ENCODE results near the gene HACD2. TPM values are rescaled to one million over a fixed set of nuclear protein-coding genes. Genes with fewer than 3 reads are reported as not detected.

HACD2 gene
- total and polyA plus RNA-seq, 10 of the 15 experiments (the other 5 are each of a cell fraction or from before 2014, with no cell fraction given) = 9.1 to 30.0 (median 18.8) TPM

DNA sequence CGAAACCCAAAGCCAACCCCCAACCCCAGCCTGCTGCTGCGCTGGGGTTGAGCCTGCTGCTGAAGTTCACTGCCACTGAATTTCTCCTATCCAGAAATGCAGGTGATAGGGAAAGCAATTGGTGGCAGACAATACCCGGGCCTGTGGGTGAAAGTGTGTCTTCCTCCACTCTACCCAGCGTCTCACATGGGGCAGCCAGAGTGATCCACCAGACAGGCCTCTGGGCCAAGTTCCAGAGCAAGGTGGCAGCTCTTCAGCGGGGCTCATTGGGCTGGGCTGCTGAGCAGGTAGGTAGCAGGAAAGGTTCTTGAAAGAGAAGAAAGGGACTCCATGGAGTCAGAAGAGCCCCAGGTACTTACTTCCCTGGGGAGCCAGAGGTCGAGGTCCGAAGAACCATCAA is 141.9 kb downstream of the HACD2 start:
- Histone ChIP-seq H3K4me1 (ENCODE audit: control insufficient read depth, insufficient read depth, low read length) (no peaks in the 10 kb centered on the region), H3K4me2 (ENCODE audit: control insufficient read depth, insufficient read depth) (no peak overlapping the region), H4K20me1 (ENCODE audit: control insufficient read depth, insufficient read depth) (no peaks in the 10 kb centered on the region), H3K9ac (ENCODE audit: control insufficient read depth, insufficient read depth, low read length) (no peak overlapping the region), H3K4me3 (no peak overlapping the region), H3K36me3 (ENCODE audit: control insufficient read depth in 2 of 2, insufficient read depth in 2 of 2, low read length in 1 of 2) (no peaks in the 10 kb centered on the region), H3K9me3 (replicated peaks; ENCODE audit: control insufficient read depth, insufficient read depth, low read length) (no peaks in the 10 kb centered on the region), H3K27me3 (replicated peaks in 1 of 2; ENCODE audit: control insufficient read depth in 2 of 2, insufficient read depth in 2 of 2, low read length in 1 of 2) (peaks cover 0 to 2% of the 10 kb centered on the region in 2 experiments; a peak in 1 of 4 replicates), H3K79me2 (ENCODE audit: control insufficient read depth, insufficient read depth, low read length) (no peaks in the 10 kb centered on the region), H2AFZ (ENCODE audit: control insufficient read depth, low read depth, low read length) (no peak overlapping the region), H3K27ac (ENCODE audit: control insufficient read depth, insufficient read depth) (no peak overlapping the region)
- CTCF ChIA-PET = interaction anchor here (0.9 kb wide), 1 partner anchor 10 kb away, joined by 3 read pairs; no protein-coding TSS in a partner anchor
- RAD21 ChIA-PET (ENCODE audit: unreplicated experiment) = no interaction called here
- no peak for FAIRE-seq
- in situ Hi-C loops (cut with MboI) = no loop called here
- no peak for DNase-seq (ENCODE audit: low read depth, low spot score)
- BruUV-seq (replicated peaks) = no TSS peak
- no peak for ATAC-seq
- POLR2A ChIA-PET = interaction anchor here (0.5 kb wide), 1 partner anchor 24 kb away, joined by 3 read pairs; no protein-coding TSS in a partner anchor
- SMC1A ChIA-PET (ENCODE audit: uncharacterized antibody, unreplicated experiment) = no interaction called here
- under 1% methylated on average over 7 of the region's 7 CpGs for WGBS (ENCODE audit: insufficient coverage, insufficient replicate concordance, low lambda C conversion rate, missing lambda C conversion rate)
- intact Hi-C loops (cut with micrococcal nuclease; ENCODE audit: unreplicated experiment) = no loop called here
- TF ChIP-seq, protein P1, sequence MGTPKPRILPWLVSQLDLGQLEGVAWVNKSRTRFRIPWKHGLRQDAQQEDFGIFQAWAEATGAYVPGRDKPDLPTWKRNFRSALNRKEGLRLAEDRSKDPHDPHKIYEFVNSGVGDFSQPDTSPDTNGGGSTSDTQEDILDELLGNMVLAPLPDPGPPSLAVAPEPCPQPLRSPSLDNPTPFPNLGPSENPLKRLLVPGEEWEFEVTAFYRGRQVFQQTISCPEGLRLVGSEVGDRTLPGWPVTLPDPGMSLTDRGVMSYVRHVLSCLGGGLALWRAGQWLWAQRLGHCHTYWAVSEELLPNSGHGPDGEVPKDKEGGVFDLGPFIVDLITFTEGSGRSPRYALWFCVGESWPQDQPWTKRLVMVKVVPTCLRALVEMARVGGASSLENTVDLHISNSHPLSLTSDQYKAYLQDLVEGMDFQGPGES (IDR thresholded peaks at IDR 0.05) = no peak
- TF ChIP-seq NRF1 (conservative IDR thresholded peaks at IDR 0.05; ENCODE audit: low read depth, low read length) (no peak), TCF12 (IDR thresholded peaks at IDR 0.05; ENCODE audit: low read depth, low read length) (no peak), EZH2 (IDR thresholded peaks at IDR 0.05; ENCODE audit: borderline replicate concordance, control insufficient read depth, low read depth, low read length) (no peak), NFIC (IDR thresholded peaks at IDR 0.05; ENCODE audit: low read depth, low read length) (no peak), KLF5 (IDR thresholded peaks at IDR 0.05; ENCODE audit: partially characterized antibody) (no peak), POLR2AphosphoS2 (IDR thresholded peaks at IDR 0.05; ENCODE audit: low read depth, low read length) (no peak), CBFB (IDR thresholded peaks at IDR 0.05; ENCODE audit: low read depth) (no peak)
- TF ChIP-seq, protein P2, sequence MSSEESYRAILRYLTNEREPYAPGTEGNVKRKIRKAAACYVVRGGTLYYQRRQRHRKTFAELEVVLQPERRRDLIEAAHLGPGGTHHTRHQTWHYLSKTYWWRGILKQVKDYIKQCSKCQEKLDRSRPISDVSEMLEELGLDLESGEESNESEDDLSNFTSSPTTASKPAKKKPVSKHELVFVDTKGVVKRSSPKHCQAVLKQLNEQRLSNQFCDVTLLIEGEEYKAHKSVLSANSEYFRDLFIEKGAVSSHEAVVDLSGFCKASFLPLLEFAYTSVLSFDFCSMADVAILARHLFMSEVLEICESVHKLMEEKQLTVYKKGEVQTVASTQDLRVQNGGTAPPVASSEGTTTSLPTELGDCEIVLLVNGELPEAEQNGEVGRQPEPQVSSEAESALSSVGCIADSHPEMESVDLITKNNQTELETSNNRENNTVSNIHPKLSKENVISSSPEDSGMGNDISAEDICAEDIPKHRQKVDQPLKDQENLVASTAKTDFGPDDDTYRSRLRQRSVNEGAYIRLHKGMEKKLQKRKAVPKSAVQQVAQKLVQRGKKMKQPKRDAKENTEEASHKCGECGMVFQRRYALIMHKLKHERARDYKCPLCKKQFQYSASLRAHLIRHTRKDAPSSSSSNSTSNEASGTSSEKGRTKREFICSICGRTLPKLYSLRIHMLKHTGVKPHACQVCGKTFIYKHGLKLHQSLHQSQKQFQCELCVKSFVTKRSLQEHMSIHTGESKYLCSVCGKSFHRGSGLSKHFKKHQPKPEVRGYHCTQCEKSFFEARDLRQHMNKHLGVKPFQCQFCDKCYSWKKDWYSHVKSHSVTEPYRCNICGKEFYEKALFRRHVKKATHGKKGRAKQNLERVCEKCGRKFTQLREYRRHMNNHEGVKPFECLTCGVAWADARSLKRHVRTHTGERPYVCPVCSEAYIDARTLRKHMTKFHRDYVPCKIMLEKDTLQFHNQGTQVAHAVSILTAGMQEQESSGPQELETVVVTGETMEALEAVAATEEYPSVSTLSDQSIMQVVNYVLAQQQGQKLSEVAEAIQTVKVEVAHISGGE (CRISPR knock-in tag; IDR thresholded peaks at IDR 0.05) = no peak
- TF ChIP-seq, protein P3, sequence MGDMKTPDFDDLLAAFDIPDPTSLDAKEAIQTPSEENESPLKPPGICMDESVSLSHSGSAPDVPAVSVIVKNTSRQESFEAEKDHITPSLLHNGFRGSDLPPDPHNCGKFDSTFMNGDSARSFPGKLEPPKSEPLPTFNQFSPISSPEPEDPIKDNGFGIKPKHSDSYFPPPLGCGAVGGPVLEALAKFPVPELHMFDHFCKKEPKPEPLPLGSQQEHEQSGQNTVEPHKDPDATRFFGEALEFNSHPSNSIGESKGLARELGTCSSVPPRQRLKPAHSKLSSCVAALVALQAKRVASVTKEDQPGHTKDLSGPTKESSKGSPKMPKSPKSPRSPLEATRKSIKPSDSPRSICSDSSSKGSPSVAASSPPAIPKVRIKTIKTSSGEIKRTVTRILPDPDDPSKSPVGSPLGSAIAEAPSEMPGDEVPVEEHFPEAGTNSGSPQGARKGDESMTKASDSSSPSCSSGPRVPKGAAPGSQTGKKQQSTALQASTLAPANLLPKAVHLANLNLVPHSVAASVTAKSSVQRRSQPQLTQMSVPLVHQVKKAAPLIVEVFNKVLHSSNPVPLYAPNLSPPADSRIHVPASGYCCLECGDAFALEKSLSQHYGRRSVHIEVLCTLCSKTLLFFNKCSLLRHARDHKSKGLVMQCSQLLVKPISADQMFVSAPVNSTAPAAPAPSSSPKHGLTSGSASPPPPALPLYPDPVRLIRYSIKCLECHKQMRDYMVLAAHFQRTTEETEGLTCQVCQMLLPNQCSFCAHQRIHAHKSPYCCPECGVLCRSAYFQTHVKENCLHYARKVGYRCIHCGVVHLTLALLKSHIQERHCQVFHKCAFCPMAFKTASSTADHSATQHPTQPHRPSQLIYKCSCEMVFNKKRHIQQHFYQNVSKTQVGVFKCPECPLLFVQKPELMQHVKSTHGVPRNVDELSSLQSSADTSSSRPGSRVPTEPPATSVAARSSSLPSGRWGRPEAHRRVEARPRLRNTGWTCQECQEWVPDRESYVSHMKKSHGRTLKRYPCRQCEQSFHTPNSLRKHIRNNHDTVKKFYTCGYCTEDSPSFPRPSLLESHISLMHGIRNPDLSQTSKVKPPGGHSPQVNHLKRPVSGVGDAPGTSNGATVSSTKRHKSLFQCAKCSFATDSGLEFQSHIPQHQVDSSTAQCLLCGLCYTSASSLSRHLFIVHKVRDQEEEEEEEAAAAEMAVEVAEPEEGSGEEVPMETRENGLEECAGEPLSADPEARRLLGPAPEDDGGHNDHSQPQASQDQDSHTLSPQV (IDR thresholded peaks at IDR 0.05) = no peak
- TF ChIP-seq, protein P4, sequence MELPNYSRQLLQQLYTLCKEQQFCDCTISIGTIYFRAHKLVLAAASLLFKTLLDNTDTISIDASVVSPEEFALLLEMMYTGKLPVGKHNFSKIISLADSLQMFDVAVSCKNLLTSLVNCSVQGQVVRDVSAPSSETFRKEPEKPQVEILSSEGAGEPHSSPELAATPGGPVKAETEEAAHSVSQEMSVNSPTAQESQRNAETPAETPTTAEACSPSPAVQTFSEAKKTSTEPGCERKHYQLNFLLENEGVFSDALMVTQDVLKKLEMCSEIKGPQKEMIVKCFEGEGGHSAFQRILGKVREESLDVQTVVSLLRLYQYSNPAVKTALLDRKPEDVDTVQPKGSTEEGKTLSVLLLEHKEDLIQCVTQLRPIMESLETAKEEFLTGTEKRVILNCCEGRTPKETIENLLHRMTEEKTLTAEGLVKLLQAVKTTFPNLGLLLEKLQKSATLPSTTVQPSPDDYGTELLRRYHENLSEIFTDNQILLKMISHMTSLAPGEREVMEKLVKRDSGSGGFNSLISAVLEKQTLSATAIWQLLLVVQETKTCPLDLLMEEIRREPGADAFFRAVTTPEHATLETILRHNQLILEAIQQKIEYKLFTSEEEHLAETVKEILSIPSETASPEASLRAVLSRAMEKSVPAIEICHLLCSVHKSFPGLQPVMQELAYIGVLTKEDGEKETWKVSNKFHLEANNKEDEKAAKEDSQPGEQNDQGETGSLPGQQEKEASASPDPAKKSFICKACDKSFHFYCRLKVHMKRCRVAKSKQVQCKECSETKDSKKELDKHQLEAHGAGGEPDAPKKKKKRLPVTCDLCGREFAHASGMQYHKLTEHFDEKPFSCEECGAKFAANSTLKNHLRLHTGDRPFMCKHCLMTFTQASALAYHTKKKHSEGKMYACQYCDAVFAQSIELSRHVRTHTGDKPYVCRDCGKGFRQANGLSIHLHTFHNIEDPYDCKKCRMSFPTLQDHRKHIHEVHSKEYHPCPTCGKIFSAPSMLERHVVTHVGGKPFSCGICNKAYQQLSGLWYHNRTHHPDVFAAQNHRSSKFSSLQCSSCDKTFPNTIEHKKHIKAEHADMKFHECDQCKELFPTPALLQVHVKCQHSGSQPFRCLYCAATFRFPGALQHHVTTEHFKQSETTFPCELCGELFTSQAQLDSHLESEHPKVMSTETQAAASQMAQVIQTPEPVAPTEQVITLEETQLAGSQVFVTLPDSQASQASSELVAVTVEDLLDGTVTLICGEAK (IDR thresholded peaks at IDR 0.05; ENCODE audit: borderline replicate concordance) = no peak
